Stimulated activated naive CD8-positive, alpha-beta T cell treated with anti-CD3 and anti-CD28 coated beads, Interleukin-15, Interleukin-2, amounts not matched to agents 100 U/mL and 50 U/mL, for 24 hours (primary cell): Measurements from ENCODE around the gene TSPAN2.

Experiments
- ATAC-seq: fragments of 150-1000 bp; cut with Tn5 transposase; one replicate; pipeline ENCODE4 v1.10.0; 2021
- DNase-seq: peaks from one replicate; pipeline ENCODE4 v3.0.0; 2021

The TSPAN2 gene

DNA sequence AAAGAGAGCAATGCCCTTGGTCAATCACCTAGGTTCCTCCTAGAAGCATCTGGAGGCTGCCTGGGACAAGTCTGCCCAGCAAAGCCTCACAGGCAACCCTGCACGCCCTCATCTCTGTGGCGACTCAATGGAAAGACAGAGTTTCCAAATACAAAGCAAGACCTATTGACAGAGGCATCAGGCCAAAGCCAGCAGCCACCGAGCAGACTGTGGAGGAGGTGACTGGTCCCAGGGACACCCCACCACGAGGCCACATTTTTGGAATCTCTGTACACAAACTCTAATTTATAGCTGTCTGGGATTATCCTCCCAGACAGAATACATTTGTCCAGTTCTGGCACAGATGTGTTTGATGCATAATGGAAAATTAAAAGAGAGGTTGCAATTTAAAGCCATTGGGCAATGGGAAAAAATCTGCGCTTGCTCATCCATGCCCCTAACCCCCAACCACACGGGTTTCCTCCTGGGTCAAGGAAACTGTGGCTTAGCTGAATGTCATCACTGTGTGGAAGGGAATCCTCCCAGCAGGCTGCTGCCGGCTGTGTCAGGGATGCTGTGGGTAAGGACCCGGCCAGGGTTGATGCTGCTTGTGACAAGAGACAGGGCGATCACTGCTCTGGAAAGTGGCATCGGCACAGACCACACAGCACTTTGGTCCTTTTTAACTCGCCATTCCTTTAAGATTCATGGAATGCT lies 14.3 kb downstream of the TSPAN2 start:
- DNase-seq = peak; percentile 40
- ATAC-seq = peak; percentile 26

GRCh38 chr1:115073298-115074087 lies 15.8 kb downstream of the TSPAN2 start:
- ATAC-seq = peak; percentile 86
- peak; percentile 47 for DNase-seq

GRCh38 chr1:115071012-115071664 lies 18.2 kb downstream of the TSPAN2 start:
- ATAC-seq = no peak
- no peak for DNase-seq

DNA sequence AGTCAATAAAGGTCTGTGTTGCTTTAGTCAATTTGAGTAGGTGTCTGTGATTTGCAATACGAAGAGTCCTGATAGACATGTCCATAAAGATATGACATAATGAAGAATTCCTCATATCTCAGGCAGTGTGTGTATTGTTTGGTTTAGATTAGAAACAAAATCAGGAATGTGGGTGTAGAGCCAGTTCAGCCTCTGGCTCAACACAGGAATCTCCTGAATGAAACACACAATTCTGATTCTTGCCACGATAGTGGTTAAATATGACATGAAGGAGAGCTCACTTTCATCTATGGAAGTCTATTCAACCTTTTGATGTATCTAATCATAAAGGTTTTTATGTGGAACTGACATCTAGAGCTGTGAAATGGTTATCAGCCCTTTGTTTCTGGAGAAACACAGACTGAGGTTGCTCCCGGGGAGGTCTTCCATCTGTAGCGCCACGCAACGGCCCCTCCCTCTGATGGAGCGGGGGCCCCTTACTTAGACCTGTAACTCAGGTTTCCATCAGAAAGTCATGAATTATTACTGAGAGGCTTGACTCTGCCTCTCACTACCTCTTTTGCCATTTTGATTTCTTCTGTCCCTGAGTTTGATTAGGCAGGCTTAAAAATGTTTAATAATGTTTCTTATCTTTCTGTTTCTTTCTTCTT lies 19.5 kb downstream of the TSPAN2 start:
- ATAC-seq (no peak), DNase-seq (no peak)

- DNase-seq (no peak), ATAC-seq (no peak)
These were observed 20.3 kb downstream of the TSPAN2 start for GRCh38 chr1:115068826-115069585.

DNA sequence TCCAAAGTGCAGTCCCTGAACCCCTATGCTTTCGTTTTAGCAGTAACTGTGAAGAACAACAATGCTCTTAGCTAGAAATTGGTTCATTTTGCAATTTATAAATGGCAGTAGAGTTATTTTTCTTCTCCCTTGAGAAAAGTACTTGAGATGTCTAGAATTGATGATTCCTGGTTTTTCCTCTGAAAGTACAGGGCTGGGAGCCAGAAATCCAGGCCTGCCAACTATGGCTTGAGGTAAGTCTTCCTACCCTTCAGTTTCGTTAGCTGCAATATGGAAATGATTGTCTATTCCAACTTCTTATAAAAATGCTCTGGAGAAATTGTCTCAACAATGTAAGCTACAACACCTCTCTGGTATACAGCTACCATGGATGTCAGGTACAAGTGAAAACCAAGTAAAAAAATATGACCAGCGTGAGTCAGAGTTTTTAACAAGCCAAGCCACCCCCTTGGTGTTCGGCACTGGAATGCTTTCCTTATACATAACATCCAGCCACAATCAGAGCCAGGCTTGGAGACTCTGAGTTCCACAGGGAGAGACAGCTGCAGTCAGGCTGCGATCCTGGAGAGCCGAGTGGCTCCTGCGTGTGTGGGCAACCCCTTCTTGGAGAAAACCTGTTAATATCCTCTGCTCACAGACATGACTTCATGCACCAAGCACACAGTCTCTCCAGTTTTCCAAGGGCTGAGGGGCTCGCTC lies 22.0 kb downstream of the TSPAN2 start:
- no peak for ATAC-seq
- no peak for DNase-seq

DNA sequence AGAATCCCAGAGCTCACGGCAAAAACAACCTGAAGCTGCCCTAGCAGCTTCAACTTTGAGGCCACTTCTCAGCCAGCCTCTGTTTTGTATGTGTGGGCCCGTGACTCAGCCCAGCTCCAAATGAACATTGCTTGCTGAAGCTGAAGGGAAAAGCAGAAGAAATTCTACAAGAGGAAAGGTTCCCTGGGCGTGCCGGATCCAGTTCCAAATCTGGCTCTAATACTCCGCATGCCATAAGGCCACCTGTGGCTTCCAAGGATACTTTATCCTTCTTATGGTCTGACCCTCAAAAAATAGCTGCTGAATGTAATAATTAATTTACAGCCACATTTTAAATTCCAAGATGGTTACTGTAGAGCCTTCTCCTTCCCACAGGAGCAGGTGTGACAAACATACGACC lies 24.3 kb downstream of the TSPAN2 start:
- DNase-seq (no peak), ATAC-seq (no peak)

GRCh38 chr1:115064461-115064860 lies 24.8 kb downstream of the TSPAN2 start:
- no peak for DNase-seq
- no peak for ATAC-seq

GRCh38 chr1:115063228-115063901 lies 25.9 kb downstream of the TSPAN2 start:
- no peak for DNase-seq
- ATAC-seq = peak; percentile 76

- ATAC-seq (peak; percentile 94), DNase-seq (peak; percentile 87)
These were observed 26.7 kb downstream of the TSPAN2 start for GRCh38 chr1:115062542-115063004.

DNA sequence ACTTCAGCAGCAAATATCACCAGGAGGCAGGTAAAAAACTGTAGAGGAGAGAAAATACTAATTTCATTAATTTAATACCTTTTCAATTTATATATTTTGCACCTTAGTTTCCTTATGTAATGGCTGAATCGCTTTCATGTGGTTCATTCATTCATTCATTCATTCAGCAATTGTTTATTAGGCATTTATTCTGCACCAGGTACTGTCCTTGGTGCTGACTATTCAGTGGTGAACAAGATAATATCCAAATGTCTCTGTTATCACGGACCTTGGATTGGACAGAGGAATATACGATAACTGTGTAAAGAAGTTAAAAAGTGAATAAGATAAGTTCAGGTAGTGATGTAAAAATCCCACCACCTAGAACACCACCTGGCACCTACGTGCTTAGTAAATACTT lies 28.8 kb downstream of the TSPAN2 start:
- no peak for DNase-seq
- ATAC-seq = no peak

- ATAC-seq = no peak
- DNase-seq = no peak
These were observed 30.0 kb downstream of the TSPAN2 start for GRCh38 chr1:115059316-115059715.

DNA sequence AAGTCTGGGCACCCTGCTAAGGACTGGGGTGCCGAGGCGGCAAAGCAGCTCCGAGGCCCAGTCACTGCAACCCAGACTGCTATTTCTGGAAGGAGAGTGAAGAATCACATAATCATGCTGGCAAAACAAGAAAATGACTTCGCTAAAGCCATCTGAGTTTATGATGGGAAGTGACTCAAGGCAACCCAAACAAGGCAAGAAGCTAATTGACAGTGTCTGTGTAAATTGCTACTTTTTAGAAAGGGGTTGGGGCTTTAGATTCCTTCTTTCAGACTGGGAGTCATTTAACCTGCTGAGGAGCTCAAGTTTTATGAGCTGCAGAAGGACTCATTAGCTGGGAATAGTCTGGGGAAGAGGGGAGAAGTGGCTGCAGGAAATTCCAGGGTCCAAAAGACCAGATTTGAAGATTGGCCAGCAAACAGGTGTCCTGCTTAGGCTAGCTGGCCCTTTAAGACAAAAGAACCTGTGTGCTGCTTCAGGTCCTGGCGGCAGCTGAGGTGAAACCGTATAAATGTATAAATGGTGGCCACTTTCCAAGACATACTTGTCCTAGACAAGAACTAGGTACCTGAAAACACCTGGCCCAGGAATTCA lies 31.5 kb downstream of the TSPAN2 start:
- DNase-seq = no peak
- ATAC-seq = no peak

GRCh38 chr1:115056395-115056798 lies 32.9 kb downstream of the TSPAN2 start:
- DNase-seq = no peak
- no peak for ATAC-seq

DNA sequence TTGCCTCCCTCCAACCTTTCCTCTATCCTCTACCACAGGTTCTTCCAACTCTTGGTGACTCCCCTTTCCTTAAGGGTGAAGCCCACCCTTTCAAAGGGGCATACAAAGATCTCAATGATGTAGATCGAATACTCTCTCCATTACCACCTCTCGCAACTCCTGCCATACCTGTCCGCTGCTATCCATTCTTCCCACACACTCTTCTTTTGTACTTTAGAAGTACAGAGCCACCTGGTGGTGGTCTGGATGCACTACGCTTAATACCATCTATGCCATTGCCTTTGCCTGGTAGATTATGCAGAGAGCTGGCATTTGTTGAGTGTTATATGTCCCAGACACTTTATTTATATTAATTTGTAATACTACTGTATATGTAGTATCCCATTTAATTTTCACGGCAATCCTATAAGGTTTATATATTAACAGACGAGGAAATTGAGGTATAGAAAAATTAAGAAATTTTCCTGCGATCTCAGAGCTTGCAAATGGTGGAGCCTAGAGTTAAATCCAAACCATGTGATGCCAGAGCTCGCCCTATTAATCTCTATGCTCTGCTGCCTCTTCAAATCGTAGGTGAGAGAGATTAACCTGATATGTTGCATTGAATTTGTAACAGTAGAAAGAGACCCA lies 36.7 kb downstream of the TSPAN2 start:
- peak; percentile 59 for DNase-seq
- ATAC-seq = peak; percentile 80

DNA sequence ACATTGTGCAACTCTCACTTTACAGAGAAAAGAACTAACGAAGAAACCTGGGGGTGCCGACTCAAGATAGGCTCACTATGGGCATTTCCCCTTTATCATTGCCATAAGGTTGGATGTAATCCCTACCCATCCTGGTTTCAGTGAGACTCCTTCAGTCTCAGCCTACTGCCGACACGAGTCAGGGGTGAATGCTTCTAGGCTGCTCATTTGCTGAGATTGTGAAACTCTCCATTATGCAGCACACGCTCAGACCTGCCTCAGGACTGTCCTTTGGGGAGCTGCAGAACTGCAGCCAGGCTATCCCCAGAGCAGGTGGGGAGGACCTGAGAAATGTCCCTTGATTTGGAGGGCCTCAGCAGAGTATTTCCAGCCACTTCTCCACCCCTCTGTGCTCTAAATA lies 37.5 kb downstream of the TSPAN2 start:
- no peak for ATAC-seq
- no peak for DNase-seq

- DNase-seq (no peak), ATAC-seq (no peak)
These were observed 42.6 kb downstream of the TSPAN2 start for GRCh38 chr1:115046751-115047150.

DNA sequence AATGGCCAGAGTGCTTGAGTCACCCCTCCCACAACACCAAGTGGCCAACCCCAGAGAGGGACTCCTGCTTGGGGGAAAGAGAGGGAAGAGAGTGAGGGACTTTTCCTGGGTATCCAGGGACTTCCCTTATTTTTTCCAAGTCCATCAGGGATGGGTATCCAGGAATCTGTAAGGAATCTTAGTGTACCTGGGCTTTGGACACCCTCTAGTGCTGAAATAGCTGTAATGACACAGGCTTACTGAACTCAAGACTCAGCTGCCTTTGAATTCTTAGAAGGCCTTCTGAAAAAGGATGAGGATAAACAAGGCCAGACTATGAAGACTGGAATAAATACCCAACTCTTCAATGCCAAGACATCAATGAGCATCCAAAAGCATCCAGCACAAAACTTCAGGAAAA lies 47.6 kb downstream of the TSPAN2 start:
- no peak for DNase-seq
- no peak for ATAC-seq

DNA sequence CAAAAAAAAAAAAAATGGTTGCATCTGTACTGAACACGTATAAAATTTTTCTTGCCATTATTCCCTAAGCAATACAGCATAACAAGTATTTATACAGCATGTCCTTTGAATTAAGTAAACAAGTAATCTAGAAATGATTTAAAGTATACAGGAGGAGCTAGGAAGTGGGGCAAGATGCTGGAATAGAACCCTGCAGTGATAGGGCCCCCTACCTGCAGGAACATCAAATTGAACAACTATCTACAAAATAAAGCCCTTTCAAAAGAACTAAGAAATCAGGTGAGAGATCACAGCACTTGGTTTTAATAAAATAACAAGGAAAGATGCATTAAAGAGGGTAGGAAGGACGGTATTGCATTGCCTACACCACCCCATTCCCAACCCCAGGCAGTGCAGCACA lies 48.8 kb downstream of the TSPAN2 start:
- DNase-seq = no peak
- no peak for ATAC-seq
